ENCODE data around the gene TBC1D1. TPM values are rescaled to one million over a fixed set of nuclear protein-coding genes. Genes with fewer than 3 reads are reported as not detected.
A peak's percentile ranks its signal among the peaks of the same experiment; 100 is the strongest.

The TBC1D1 gene
- total RNA-seq, 1 donor from 2014 or later = 129 TPM

DNA sequence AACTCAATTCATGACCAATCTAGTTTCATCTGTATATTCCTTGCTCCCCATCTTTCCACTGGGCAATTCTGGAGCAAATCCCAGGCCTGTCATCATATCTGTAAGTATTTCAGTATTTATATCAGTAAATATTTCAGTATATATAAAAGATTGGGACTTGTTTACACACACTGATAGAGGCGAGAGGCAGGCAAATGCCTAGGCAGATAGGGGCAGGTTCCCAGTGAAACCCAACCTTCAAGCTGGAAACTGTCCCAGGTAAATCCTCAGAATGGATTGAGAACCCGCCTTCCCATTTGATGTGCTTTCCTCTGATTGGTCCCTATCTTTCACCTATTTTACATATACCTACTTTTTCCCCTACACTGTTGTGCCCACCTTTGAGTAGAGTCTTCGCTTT lies 23.8 kb upstream of the TBC1D1 start:
- Histone ChIP-seq H3K27ac (replicated peaks) (no peak overlapping the region), H3K27me3 (ENCODE audit: low read depth) (no peaks in the 10 kb centered on the region), H3K9me3 (replicated peaks) (no peaks in the 10 kb centered on the region), H3K4me3 (no peak overlapping the region), H3K36me3 (peaks cover 29% of the 10 kb centered on the region), H3K4me1 (peaks cover 23% of the 10 kb centered on the region)
- DNase-seq = no peak
- TF ChIP-seq, protein P1, sequence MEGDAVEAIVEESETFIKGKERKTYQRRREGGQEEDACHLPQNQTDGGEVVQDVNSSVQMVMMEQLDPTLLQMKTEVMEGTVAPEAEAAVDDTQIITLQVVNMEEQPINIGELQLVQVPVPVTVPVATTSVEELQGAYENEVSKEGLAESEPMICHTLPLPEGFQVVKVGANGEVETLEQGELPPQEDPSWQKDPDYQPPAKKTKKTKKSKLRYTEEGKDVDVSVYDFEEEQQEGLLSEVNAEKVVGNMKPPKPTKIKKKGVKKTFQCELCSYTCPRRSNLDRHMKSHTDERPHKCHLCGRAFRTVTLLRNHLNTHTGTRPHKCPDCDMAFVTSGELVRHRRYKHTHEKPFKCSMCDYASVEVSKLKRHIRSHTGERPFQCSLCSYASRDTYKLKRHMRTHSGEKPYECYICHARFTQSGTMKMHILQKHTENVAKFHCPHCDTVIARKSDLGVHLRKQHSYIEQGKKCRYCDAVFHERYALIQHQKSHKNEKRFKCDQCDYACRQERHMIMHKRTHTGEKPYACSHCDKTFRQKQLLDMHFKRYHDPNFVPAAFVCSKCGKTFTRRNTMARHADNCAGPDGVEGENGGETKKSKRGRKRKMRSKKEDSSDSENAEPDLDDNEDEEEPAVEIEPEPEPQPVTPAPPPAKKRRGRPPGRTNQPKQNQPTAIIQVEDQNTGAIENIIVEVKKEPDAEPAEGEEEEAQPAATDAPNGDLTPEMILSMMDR (IDR thresholded peaks at IDR 0.05; ENCODE audit: borderline replicate concordance) = no peak
- intact Hi-C loops (cut with micrococcal nuclease) = no loop called here

GRCh38 chr4:37868238-37868637 lies 22.6 kb upstream of the TBC1D1 start:
- intact Hi-C loops (cut with micrococcal nuclease) = no loop called here
- no peaks in the 10 kb centered on the region for H3K27me3 ChIP-seq (ENCODE audit: low read depth)
- no peak overlapping the region for H3K4me3 ChIP-seq
- peaks cover 19% of the 10 kb centered on the region for H3K36me3 ChIP-seq
- H3K4me1 ChIP-seq = peaks cover 25% of the 10 kb centered on the region
- no peaks in the 10 kb centered on the region for H3K9me3 ChIP-seq (replicated peaks)
- TF ChIP-seq, protein P1 (IDR thresholded peaks at IDR 0.05; ENCODE audit: borderline replicate concordance) = no peak
- DNase-seq = no peak
- no peak overlapping the region for H3K27ac ChIP-seq (replicated peaks)

- DNase-seq = no peak
- TF ChIP-seq, protein P1 (IDR thresholded peaks at IDR 0.05; ENCODE audit: borderline replicate concordance) = no peak
- Histone ChIP-seq H3K27me3 (ENCODE audit: low read depth) (no peaks in the 10 kb centered on the region), H3K4me3 (no peak overlapping the region), H3K4me1 (peaks cover 15% of the 10 kb centered on the region), H3K27ac (replicated peaks) (no peak overlapping the region), H3K36me3 (peaks cover 12% of the 10 kb centered on the region), H3K9me3 (replicated peaks) (no peaks in the 10 kb centered on the region)
- intact Hi-C loops (cut with micrococcal nuclease) = no loop called here
These were observed 18.4 kb upstream of the TBC1D1 start for GRCh38 chr4:37872310-37872988.

- TF ChIP-seq, protein P1 (IDR thresholded peaks at IDR 0.05; ENCODE audit: borderline replicate concordance) = no peak
- Histone ChIP-seq H3K4me3 (no peak overlapping the region), H3K4me1 (peaks cover 15% of the 10 kb centered on the region), H3K27ac (replicated peaks) (no peak overlapping the region), H3K27me3 (ENCODE audit: low read depth) (no peaks in the 10 kb centered on the region), H3K36me3 (peaks cover 9% of the 10 kb centered on the region), H3K9me3 (replicated peaks) (no peaks in the 10 kb centered on the region)
- no peak for DNase-seq
- intact Hi-C loops (cut with micrococcal nuclease) = no loop called here
These were observed 17.5 kb upstream of the TBC1D1 start for GRCh38 chr4:37873386-37873785.

- Histone ChIP-seq H3K9me3 (replicated peaks) (no peaks in the 10 kb centered on the region), H3K27me3 (ENCODE audit: low read depth) (no peaks in the 10 kb centered on the region), H3K27ac (replicated peaks) (peak overlapping the region; percentile 63), H3K4me3 (no peak overlapping the region), H3K36me3 (no peaks in the 10 kb centered on the region), H3K4me1 (peaks cover 15% of the 10 kb centered on the region)
- TF ChIP-seq, protein P1 (IDR thresholded peaks at IDR 0.05; ENCODE audit: borderline replicate concordance) = no peak
- intact Hi-C loops (cut with micrococcal nuclease) = no loop called here
- no peak for DNase-seq
These were observed 14.7 kb upstream of the TBC1D1 start for GRCh38 chr4:37876156-37876555.
